Measurements from ENCODE around the gene GLIS1. TPM values are rescaled to one million over a fixed set of nuclear protein-coding genes. Genes with fewer than 3 reads are reported as not detected.

GLIS1 gene
- total and polyA plus RNA-seq, 10 of the 15 experiments (the other 5 are each of a cell fraction or from before 2014, with no cell fraction given): not detected

- H3K4me3 ChIP-seq: no peak overlapping the region
- no peak for FAIRE-seq
- in situ Hi-C loops (cut with MboI) (no loop called here), intact Hi-C loops (cut with micrococcal nuclease; ENCODE audit: unreplicated experiment) (no loop called here)
- 13% methylated on average over 9 of the region's 9 CpGs for WGBS (ENCODE audit: insufficient coverage, insufficient replicate concordance, low lambda C conversion rate, missing lambda C conversion rate)
- H3K9ac ChIP-seq (ENCODE audit: control insufficient read depth, insufficient read depth, low read length): no peak overlapping the region
- SMC1A ChIA-PET (ENCODE audit: uncharacterized antibody, unreplicated experiment): no interaction called here
- H3K4me1 ChIP-seq (ENCODE audit: control insufficient read depth, insufficient read depth, low read length): no peaks in the 10 kb centered on the region
- no peaks in the 10 kb centered on the region for H3K9me3 ChIP-seq (replicated peaks; ENCODE audit: control insufficient read depth, insufficient read depth, low read length)
- no peaks in the 10 kb centered on the region for H3K79me2 ChIP-seq (ENCODE audit: control insufficient read depth, insufficient read depth, low read length)
- H3K27ac ChIP-seq (ENCODE audit: control insufficient read depth, insufficient read depth): no peak overlapping the region
- TF ChIP-seq FOXK2 (IDR thresholded peaks at IDR 0.05): no peak
- TF ChIP-seq MAX (IDR thresholded peaks at IDR 0.05; ENCODE audit: low read depth, low read length): no peak
- no peak for TF ChIP-seq JUNB (IDR thresholded peaks at IDR 0.05)
- no peak for TF ChIP-seq CBFB (IDR thresholded peaks at IDR 0.05; ENCODE audit: low read depth)
- no peak for TF ChIP-seq RAD51 (IDR thresholded peaks at IDR 0.05)
- no peak for TF ChIP-seq ZNF274 (IDR thresholded peaks at IDR 0.05; ENCODE audit: insufficient read depth, insufficient read length)
- TF ChIP-seq YBX1 (IDR thresholded peaks at IDR 0.05): no peak
- TF ChIP-seq SMARCA5 (IDR thresholded peaks at IDR 0.05): no peak
- TF ChIP-seq STAT3 (IDR thresholded peaks at IDR 0.05; ENCODE audit: low read depth, low read length): no peak
- TF ChIP-seq PRDM15 (CRISPR knock-in tag; IDR thresholded peaks at IDR 0.05): no peak
- no peak for TF ChIP-seq SPI1 (IDR thresholded peaks at IDR 0.05; ENCODE audit: borderline replicate concordance, insufficient read depth, low read depth, low read length)
- TF ChIP-seq SREBF1 (IDR thresholded peaks at IDR 0.05; ENCODE audit: low read length): no peak
- RAD21 ChIA-PET (ENCODE audit: unreplicated experiment): no interaction called here
- no peak overlapping the region for H2AFZ ChIP-seq (ENCODE audit: control insufficient read depth, low read depth, low read length)
- H4K20me1 ChIP-seq (ENCODE audit: control insufficient read depth, insufficient read depth): no peaks in the 10 kb centered on the region
- no peaks in the 10 kb centered on the region for H3K27me3 ChIP-seq (replicated peaks in 1 of 2; ENCODE audit: control insufficient read depth in 2 of 2, insufficient read depth in 2 of 2, low read length in 1 of 2)
- no peak for ATAC-seq
- no TSS peak for BruUV-seq (replicated peaks)
- no peak overlapping the region for H3K4me2 ChIP-seq (ENCODE audit: control insufficient read depth, insufficient read depth)
- H3K36me3 ChIP-seq (ENCODE audit: control insufficient read depth in 2 of 2, insufficient read depth in 2 of 2, low read length in 1 of 2): no peaks in the 10 kb centered on the region
- DNase-seq (ENCODE audit: low read depth, low spot score): no peak
- CTCF ChIA-PET: no interaction called here
- POLR2A ChIA-PET: no interaction called here
Measured at GRCh38 chr1:53504901-53505300, 234.1 kb downstream of the GLIS1 start.

Data from GM12878 (cell line).